HG03521 (cell line): ENCODE data around the gene SUGCT.
"Not testable (repeated sequence)": the region's sequence is repeated elsewhere in the genome, so short reads cannot be mapped to it uniquely, and the experiment has no call there.

ENCODE experiments used
- ATAC-seq: cut with Tn5 transposase; IDR thresholded peaks from one replicate; pipeline ENCODE4 v1.9.1; 2021; ENCODE audit warnings: mild to moderate bottlenecking, moderate library complexity; ENCODE audit not compliant: unreplicated experiment

SUGCT gene

DNA sequence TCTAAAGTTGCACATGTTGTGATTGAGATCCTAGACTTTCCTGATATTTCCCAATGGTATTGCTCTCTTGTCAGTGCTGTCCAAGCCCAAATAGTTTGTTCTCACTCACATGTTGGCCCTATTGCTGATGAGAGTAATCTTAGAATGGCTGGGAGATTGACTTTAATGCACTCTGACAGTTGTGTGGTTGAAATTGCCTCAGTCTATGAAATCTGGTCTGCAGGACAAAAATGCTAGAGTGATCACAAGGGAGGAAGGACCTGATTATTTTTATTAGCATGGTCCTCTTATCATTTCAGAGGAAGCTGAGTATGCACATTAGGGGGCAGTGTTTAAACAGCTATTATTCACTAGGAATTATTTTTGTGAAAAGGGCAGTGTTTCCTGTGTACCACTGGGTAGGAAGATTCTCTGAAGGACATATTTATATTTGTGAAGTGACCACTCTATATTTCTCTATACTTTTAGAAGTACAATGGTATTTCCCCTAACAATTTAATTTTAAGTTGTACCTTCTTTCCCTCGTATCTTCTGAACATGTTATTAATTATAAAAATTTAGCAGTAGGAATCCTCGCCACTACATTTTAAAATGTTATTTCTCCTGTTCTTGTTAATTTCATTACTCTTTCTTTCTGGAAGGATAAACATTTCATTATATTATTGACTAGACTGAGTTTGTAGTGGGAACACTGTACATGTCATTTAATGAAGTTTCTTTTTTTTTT, 64.4 kb downstream of the SUGCT start:
- no peak for ATAC-seq

DNA sequence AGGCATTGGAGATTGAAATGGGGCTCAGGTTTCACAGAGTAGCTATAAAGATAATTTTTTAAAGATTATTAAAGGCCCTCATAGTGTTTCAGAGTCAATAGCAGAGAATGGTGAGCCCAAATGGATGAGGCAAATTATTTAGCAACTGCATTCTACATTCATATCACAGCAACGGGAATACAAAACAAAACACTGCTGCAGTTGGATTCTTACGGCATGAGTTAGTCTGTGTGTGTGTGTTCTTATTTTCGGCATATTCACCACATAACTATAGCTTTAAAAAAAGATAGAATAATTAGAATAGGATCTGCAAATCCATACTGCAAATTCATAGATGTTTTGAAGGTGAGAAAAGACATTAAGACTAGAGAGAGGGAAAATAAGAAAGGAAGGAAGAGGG, 66.0 kb downstream of the SUGCT start:
- no peak for ATAC-seq

DNA sequence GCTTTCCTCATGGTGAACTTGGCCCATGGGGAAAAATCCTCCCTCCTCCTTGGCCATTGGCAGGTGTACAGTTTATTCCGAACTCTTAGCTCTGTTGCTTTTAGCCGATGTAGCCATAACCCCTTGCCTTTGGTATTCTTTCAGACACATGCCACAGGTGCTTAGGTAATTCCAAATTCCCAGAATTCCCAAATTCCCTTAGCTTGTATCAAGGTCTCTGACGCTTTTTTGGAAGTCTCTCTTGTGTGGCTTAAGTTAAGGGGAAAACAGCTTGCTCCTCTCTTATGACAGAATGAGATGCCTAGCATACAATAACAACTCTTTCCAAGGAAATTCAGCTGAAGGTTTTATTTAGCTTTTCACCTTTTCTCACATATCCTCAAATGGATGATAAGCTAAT, 68.0 kb downstream of the SUGCT start:
- ATAC-seq, result no peak

GRCh38 chr7:40204581-40204980, 69.8 kb downstream of the SUGCT start:
- no peak for ATAC-seq

- ATAC-seq, result no peak
Observed at GRCh38 chr7:40205992-40206391, 71.2 kb downstream of the SUGCT start.

DNA sequence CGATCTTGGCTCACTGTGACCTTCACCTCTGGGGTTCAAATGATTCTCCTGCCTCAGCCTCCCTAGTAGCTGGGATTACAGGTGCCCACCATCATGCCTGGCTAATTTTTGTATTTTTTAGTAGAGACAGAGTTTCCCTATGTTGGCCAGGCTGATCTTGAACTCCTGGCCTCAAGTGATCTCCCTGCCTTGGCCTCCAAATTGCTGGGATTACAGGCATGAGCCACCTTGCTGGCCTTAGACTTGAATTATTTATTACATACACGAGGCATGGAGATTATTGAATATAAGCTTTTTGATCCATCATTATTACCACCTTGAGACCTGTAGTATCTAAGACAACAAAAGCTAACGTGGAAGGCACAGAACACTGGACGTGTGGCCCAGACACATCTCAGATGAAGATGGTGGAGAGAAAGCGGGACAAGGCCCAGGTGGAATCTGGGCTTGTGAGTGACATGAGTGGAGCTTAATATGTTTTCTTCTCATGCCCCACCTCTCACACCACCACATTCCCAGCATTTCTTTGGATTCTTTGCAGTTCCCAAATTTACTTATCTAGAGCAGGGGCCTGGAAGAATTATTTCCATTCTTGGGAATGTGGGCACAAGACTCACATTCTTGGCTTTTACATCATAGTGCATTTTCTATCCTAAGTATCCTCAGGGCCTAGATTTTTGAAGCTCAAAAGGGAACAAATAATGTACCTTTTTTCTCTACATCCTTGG, 76.6 kb downstream of the SUGCT start:
- ATAC-seq, result no peak

DNA sequence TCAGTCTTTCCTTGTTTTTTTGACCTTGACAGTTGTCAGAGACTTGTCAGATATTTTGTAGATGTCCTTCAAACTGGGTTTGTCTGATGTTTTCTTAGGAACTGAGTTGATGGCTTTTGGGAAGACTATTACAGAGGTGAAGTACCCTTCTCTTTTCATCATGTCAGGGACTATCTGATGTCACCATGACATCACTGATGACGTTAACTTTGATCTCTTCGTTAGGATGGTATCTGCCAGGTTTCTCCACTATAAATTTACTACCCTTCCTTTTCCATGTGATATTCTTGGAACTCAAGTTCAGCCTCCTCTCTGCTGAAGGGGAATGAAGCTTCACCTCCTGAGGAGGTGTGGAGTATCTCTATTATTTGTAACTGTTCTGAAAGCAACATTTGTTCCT, 78.5 kb downstream of the SUGCT start:
- no peak for ATAC-seq

DNA sequence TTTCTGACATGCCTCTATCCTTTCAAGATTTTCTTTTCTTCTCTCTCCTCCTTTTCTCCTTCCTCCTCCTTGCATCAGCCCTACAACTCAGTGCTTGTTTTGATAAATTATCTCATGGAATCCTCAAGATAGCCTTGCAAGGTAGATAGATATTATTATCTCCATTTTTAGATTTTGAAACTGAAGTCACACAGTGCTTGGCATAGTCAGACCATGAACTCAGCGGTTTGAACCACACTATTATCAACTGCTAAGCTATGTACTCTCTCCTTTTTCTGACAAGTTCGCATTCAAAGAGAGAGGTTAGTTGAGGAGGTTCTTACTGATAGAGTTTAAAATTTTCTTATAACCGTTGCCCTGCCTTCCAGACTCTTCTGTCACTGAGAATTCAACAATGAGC, 79.1 kb downstream of the SUGCT start:
- no peak for ATAC-seq

- ATAC-seq, result not testable (repeated sequence)
Observed at GRCh38 chr7:40218612-40219011, 83.8 kb downstream of the SUGCT start.

DNA sequence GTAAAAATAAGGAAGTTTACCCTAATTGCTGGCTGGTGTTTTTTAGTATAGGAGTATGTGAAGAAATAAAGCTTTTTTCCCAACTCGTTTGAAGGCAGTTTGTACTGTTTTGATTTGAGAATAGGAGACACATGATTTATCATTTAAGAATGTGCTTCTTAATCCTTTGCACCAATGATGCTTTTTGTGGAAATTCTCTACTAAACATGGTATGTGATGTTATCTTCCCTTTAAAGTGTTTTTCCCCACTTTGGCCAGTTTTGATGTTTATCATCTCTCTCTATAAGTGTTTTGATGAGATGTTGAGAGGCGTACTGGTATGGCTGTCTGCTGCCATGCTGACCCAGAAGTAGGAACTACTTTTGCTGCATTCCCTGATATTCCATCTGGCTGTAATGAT, 85.1 kb downstream of the SUGCT start:
- ATAC-seq, result no peak

- ATAC-seq, result no peak
Observed at GRCh38 chr7:40220421-40220911, 85.7 kb downstream of the SUGCT start.

GRCh38 chr7:40221836-40222235, 87.0 kb downstream of the SUGCT start:
- ATAC-seq, result no peak

DNA sequence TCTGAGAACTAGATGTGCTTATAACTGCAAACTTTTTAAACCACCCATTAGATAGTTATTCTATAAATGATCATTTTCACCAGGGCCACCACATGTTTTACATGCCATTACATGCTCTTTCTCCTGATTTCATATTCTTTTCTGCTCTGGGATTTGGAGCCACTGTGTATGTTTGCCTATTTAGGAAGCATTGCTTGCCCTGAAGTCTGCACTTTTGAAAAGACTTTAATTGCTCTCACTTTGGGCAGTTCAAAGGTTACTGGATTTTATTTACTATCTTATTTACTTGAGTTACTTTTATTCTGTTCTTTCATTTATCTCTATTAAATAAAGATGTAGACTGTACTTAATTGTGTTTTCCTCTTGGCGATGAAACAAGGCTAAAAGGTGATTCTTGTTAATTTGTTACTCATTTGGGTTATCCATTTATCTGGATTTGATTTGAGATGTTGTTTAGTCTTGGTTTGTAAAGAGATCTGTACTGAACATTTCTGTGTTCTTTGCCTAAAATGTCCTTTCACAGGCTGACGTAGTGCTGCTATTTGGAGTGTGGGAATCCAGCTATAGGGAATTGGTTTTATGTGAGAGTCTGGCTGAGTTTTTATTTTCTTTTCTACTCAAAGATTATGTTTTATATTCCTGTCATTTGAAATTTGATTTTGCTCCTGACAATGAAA, 88.8 kb downstream of the SUGCT start:
- no peak for ATAC-seq

DNA sequence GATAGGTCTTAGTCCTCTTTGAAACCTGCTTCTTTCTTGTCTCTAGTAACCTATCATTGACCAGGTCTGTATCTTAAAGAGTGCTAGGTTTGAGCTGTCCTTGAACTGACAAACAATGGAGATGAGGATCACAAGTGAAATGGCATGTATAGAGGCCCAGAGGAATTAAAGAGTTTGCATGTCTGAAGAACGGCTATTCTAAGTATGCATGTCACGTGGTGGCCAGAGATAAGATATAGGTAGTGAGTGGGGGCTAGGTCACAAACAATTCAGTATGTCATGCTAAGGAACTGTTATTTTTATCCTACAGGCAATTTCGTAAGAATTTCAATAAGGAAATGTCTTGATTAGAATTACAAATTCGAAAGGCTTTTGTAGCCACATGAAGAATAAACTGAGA, 95.3 kb downstream of the SUGCT start:
- ATAC-seq, result no peak

GRCh38 chr7:40231796-40232195, 97.0 kb downstream of the SUGCT start:
- ATAC-seq, result no peak

- no peak for ATAC-seq
Observed at GRCh38 chr7:40232242-40232893, 97.6 kb downstream of the SUGCT start.

DNA sequence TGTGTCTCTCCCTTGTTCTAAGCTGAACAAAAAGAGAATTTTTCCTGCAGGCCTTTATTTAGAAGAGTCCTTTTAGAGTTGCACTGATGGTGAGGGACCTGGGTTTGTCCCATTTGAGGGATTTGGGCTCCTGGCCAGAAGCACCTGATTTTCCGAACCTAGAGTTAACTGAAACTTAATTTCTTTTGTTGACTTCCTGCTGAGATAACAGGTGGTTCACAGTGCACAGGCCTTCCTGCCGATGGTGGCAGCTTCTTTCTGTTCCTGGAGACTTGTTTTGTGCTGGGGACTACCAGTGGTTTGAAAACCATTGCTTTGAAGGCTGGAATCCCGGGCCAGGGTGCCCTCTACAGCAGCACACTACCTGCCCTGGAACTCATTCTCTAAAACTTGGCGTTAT, 99.2 kb downstream of the SUGCT start:
- ATAC-seq, result no peak

GRCh38 chr7:40234666-40235065, 99.9 kb downstream of the SUGCT start:
- ATAC-seq, result no peak

- ATAC-seq, result no peak
Observed at GRCh38 chr7:40237731-40238130, 102.9 kb downstream of the SUGCT start.

DNA sequence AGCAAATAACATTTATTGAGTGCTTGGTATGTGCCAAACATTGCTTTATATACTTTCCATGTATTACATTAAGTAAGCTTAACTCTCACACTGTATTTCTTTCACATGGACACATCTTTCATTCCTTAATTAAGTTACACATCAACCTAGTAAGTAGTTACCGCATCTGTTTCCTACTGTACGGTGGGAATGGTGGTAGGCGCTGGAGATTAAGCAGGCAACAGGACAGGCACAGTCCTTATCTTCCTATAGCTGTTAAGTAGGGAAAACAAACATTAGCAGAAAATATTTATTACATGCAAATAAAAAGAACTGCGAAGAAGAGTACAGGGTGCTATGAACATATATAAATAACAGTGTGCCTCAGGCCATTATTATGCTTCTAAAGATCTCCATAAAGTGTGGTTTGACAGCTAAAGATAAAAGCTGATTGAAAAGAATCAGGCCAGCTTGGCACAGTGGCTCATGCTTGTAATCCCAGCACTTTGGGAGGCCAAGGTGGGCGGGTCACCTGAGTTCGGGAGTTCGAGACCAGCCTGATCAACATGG, 105.0 kb downstream of the SUGCT start:
- ATAC-seq, result no peak

- ATAC-seq, result no peak
Observed at GRCh38 chr7:40243076-40243475, 108.3 kb downstream of the SUGCT start.
